Mesothelial cell of epicardium (in vitro differentiated cells): ENCODE data around the gene ZNF618. TPM values are rescaled to one million over a fixed set of nuclear protein-coding genes. Genes with fewer than 3 reads are reported as not detected.

Source experiments
- DNase-seq, 2 experiments: peaks; one replicate each; pipeline ENCODE4 v3.0.0; 2021; ENCODE audit warnings: low spot score in 2 of 2; ENCODE audit not compliant: unreplicated experiment in 2 of 2
- H3K27ac Mint-ChIP-seq: 2 replicates; pipeline ENCODE4 v1.8.0; 2021; ENCODE audit warnings: mixed read lengths
- H3K27me3 Mint-ChIP-seq: 2 replicates; pipeline ENCODE4 v1.8.0; 2021; ENCODE audit warnings: low read depth, mixed read lengths
- H3K36me3 Mint-ChIP-seq: 2 replicates; pipeline ENCODE4 v1.8.0; 2021; ENCODE audit warnings: mixed read lengths
- H3K4me1 Mint-ChIP-seq: 2 replicates; pipeline ENCODE4 v1.8.0; 2021; ENCODE audit warnings: mixed read lengths
- H3K4me3 Mint-ChIP-seq: 2 replicates; pipeline ENCODE4 v1.8.0; 2021; ENCODE audit warnings: mild to moderate bottlenecking, moderate library complexity, mixed read lengths
- H3K9me3 Mint-ChIP-seq: 2 replicates; pipeline ENCODE4 v1.8.0; 2021; ENCODE audit warnings: mixed read lengths
- CTCF ChIP-seq: fragments of 200-600 bp; sonication (generic); IDR thresholded peaks from one replicate; pipeline ENCODE4 v1.5.0; 2021; ENCODE audit warnings: antibody characterized with exemption; ENCODE audit not compliant: unreplicated experiment
- total RNA-seq: library from RNA; stranded (reverse); gene quantifications from 3 replicates; pipeline ENCODE4 v1.2.1, GENCODE V29; 2021

Gene ZNF618
- total RNA-seq, 1 donor from 2014 or later = 78.9 TPM

- H3K4me3 Mint-ChIP-seq = no peak overlapping the region
- no peaks in the 10 kb centered on the region for H3K4me1 Mint-ChIP-seq
- no peaks in the 10 kb centered on the region for H3K9me3 Mint-ChIP-seq
- no peak for DNase-seq
- peaks cover 26% of the 10 kb centered on the region for H3K36me3 Mint-ChIP-seq
- no peaks in the 10 kb centered on the region for H3K27me3 Mint-ChIP-seq
- no peak for TF ChIP-seq CTCF
- H3K27ac Mint-ChIP-seq = no peak overlapping the region
Observed at GRCh38 chr9:113989017-113989713, 113.1 kb downstream of the ZNF618 start.

- Mint-ChIP-seq H3K27me3 (no peaks in the 10 kb centered on the region), H3K27ac (peak overlapping the region; percentile 16), H3K4me1 (no peaks in the 10 kb centered on the region), H3K36me3 (peaks cover 26% of the 10 kb centered on the region), H3K9me3 (no peaks in the 10 kb centered on the region), H3K4me3 (no peak overlapping the region)
- TF ChIP-seq CTCF = no peak
- DNase-seq = no peak
Observed at GRCh38 chr9:113989714-113990569, 113.8 kb downstream of the ZNF618 start.

GRCh38 chr9:113990570-113990907 is 114.4 kb downstream of the ZNF618 start:
- Mint-ChIP-seq H3K9me3 (no peaks in the 10 kb centered on the region), H3K4me3 (no peak overlapping the region), H3K27me3 (no peaks in the 10 kb centered on the region), H3K27ac (peak overlapping the region; percentile 39), H3K4me1 (peaks cover 3% of the 10 kb centered on the region), H3K36me3 (peaks cover 26% of the 10 kb centered on the region)
- TF ChIP-seq CTCF = no peak
- no peak for DNase-seq

GRCh38 chr9:113990975-113991471 is 114.9 kb downstream of the ZNF618 start:
- TF ChIP-seq CTCF = no peak
- Mint-ChIP-seq H3K27ac (peak overlapping the region; percentile 39), H3K27me3 (no peaks in the 10 kb centered on the region), H3K4me1 (peaks cover 3% of the 10 kb centered on the region), H3K36me3 (peaks cover 26% of the 10 kb centered on the region), H3K9me3 (no peaks in the 10 kb centered on the region), H3K4me3 (no peak overlapping the region)
- DNase-seq = no peak

GRCh38 chr9:113991714-113992113 is 115.6 kb downstream of the ZNF618 start:
- no peak for TF ChIP-seq CTCF
- no peak for DNase-seq
- Mint-ChIP-seq H3K36me3 (peaks cover 31% of the 10 kb centered on the region), H3K27ac (no peak overlapping the region), H3K27me3 (no peaks in the 10 kb centered on the region), H3K4me1 (peaks cover 3% of the 10 kb centered on the region), H3K4me3 (no peak overlapping the region), H3K9me3 (no peaks in the 10 kb centered on the region)
